ENCODE data around the gene MRPS18C. TPM values are rescaled to one million over a fixed set of nuclear protein-coding genes. Genes with fewer than 3 reads are reported as not detected.

MRPS18C gene
- total RNA-seq, 4 donors from 2014 or later: 16.8 to 34.1 (median 21.3) TPM

DNA sequence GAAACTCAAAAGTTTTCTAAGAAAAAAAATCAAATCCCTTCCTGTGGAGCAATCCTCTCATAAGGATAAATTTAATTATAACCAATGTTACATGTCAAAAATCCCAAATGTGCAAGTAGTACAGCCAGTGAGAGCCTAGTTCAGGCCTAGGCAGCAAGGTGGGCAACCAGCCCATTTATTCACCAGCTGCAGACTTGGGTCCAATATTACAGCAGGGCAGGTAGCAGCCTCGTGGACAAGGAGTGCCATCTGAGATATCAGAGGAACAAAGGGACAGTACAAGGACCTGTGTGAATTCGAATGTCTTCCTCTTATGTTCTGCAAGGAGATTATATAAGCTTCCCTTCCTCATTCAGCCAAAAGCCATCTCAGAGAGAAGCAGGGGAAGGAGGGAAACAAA, 6.8 kb upstream of the MRPS18C start:
- no peak for DNase-seq (ENCODE audit: low spot score in 2 of 2)
- WGBS: 59% methylated on average over 2 of the region's 2 CpGs

DNA sequence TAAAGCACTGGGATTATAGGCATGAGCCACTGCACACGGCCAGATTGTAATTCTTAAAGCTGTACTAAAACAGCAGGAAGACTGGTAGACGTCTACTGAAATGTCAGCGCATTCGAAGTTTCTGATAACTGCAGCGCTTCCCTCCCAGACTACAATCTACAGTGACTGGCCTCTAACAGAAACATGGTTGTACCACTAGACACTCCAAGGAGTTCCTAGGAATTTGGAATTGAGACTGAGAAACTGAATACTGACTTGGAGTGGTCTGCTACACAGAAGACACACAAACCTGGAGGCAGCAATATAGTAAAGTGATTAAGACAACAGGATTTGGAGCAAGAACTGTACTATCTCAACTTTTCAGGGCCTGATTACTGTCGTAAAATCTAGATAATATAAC, 1.2 kb upstream of the MRPS18C start:
- H3K36me3 ChIP-seq: peaks cover 26% of the 10 kb centered on the region
- H3K27me3 ChIP-seq: no peaks in the 10 kb centered on the region
- no peaks in the 10 kb centered on the region for H3K9me3 ChIP-seq
- DNase-seq (ENCODE audit: low spot score in 2 of 2): no peak
- peak overlapping the region; percentile 79 for H3K4me3 ChIP-seq
- 21% methylated on average over 6 of the region's 6 CpGs for WGBS
- peaks cover 31% of the 10 kb centered on the region for H3K4me1 ChIP-seq
- no peak for TF ChIP-seq EP300 (IDR thresholded peaks at IDR 0.05)
- TF ChIP-seq POLR2AphosphoS5 (IDR thresholded peaks at IDR 0.05): no peak
- TF ChIP-seq CTCF (IDR thresholded peaks at IDR 0.05): no peak
- TF ChIP-seq POLR2A (IDR thresholded peaks at IDR 0.05): no peak
- H3K27ac ChIP-seq: peak overlapping the region; percentile 97

More for the DNA sequence above, 6.8 kb upstream of the MRPS18C start:
- no peaks in the 10 kb centered on the region for H3K27me3 ChIP-seq
- H3K9me3 ChIP-seq: no peaks in the 10 kb centered on the region
- peaks cover 3% of the 10 kb centered on the region for H3K4me1 ChIP-seq
- H3K27ac ChIP-seq: no peak overlapping the region
- no peak overlapping the region for H3K4me3 ChIP-seq
- no peak for TF ChIP-seq POLR2AphosphoS5 (IDR thresholded peaks at IDR 0.05)
- no peak for TF ChIP-seq POLR2A (IDR thresholded peaks at IDR 0.05)
- TF ChIP-seq EP300 (IDR thresholded peaks at IDR 0.05): no peak
- peaks cover 24% of the 10 kb centered on the region for H3K36me3 ChIP-seq

DNA sequence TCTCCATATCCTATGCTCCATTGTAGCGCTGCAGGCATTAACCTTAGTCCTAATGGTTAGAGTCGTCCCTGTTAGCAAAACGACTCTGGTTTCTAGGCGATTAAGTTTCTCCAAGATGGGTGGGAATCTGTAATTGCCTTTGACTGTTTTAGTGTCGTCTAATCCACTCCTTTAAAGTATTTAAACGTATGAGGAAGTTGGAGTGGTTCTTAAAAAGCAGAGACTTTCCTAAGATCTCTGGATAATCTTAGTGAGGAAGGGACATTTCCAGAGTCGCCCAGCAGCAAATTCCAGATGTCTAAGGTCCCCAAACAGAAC, 285 bp downstream of the MRPS18C start:
- Histone ChIP-seq H3K27me3 (no peaks in the 10 kb centered on the region), H3K36me3 (peaks cover 37% of the 10 kb centered on the region), H3K4me3 (peak overlapping the region; percentile 79), H3K4me1 (peaks cover 31% of the 10 kb centered on the region), H3K27ac (peak overlapping the region; percentile 97), H3K9me3 (no peaks in the 10 kb centered on the region)
- no peak for TF ChIP-seq CTCF (IDR thresholded peaks at IDR 0.05)
- no peak for TF ChIP-seq EP300 (IDR thresholded peaks at IDR 0.05)
- no peak for TF ChIP-seq POLR2A (IDR thresholded peaks at IDR 0.05)
- TF ChIP-seq POLR2AphosphoS5 (IDR thresholded peaks at IDR 0.05): no peak
- 0% methylated on average over 7 of the region's 7 CpGs for WGBS
- no peak for DNase-seq (ENCODE audit: low spot score in 2 of 2)

DNA sequence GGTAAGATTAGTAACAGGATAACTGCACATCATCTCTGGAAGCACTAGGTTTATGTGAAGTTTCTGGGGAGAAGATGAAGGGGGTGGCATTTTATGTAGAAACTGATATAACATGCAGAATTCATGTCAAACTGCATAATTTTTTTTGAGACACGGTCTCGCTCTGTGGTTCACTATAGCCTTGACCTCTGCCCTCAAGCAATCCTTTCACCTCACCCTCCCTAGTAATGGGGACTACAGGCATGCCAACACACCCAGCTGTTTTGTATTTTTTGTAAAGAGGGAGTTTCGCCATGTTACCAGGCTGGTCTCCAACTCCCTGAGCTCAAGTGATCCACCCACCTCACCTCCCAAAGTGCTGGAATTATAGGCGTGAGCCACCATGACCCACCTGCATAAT, 17.6 kb downstream of the MRPS18C start:
- Histone ChIP-seq H3K27me3 (no peaks in the 10 kb centered on the region), H3K27ac (no peak overlapping the region), H3K4me3 (no peak overlapping the region), H3K4me1 (no peaks in the 10 kb centered on the region), H3K36me3 (peaks cover 22% of the 10 kb centered on the region), H3K9me3 (no peaks in the 10 kb centered on the region)
- 80% methylated on average over 4 of the region's 4 CpGs for WGBS
- DNase-seq (ENCODE audit: low spot score in 2 of 2): no peak
- no peak for TF ChIP-seq CTCF (IDR thresholded peaks at IDR 0.05)
- no peak for TF ChIP-seq EP300 (IDR thresholded peaks at IDR 0.05)
- no peak for TF ChIP-seq POLR2AphosphoS5 (IDR thresholded peaks at IDR 0.05)
- TF ChIP-seq POLR2A (IDR thresholded peaks at IDR 0.05): no peak

DNA sequence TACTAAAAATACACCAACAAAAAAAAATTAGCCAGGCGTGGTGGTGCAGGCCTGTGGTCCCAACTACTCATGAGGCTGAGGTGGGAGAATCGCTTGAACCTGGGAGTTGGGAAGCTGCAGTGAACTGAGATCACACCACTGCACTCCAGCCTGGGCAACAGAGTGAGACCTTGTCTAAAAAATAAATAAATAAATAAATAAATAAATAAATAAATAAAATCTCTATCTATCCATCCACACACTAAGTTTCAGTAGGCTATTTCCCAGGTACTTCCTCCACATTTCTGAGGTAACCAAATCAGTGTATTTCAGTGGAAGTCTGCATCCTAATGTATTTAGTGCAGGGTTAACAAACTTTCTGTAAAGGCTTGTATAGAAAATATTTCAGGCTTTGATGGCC, 18.1 kb downstream of the MRPS18C start:
- peaks cover 16% of the 10 kb centered on the region for H3K36me3 ChIP-seq
- TF ChIP-seq POLR2A (IDR thresholded peaks at IDR 0.05) (no peak), EP300 (IDR thresholded peaks at IDR 0.05) (no peak), CTCF (IDR thresholded peaks at IDR 0.05) (no peak), POLR2AphosphoS5 (IDR thresholded peaks at IDR 0.05) (no peak)
- no peaks in the 10 kb centered on the region for H3K9me3 ChIP-seq
- H3K4me1 ChIP-seq: no peaks in the 10 kb centered on the region
- no peak overlapping the region for H3K27ac ChIP-seq
- no peaks in the 10 kb centered on the region for H3K27me3 ChIP-seq
- WGBS: 93% methylated on average over 2 of the region's 2 CpGs
- no peak for DNase-seq (ENCODE audit: low spot score in 2 of 2)
- H3K4me3 ChIP-seq: no peak overlapping the region

Data from suprapubic skin (tissue), 4 donors.